GM18858 (cell line): ENCODE data around the gene PRKCI.
"Not testable (repeated sequence)": the region's sequence is repeated elsewhere in the genome, so short reads cannot be mapped to it uniquely, and the experiment has no call there.

Experiments used
- ATAC-seq: cut with Tn5 transposase; IDR thresholded peaks from one replicate; pipeline ENCODE4 v1.9.1; 2021; ENCODE audit not compliant: unreplicated experiment

The PRKCI gene

DNA sequence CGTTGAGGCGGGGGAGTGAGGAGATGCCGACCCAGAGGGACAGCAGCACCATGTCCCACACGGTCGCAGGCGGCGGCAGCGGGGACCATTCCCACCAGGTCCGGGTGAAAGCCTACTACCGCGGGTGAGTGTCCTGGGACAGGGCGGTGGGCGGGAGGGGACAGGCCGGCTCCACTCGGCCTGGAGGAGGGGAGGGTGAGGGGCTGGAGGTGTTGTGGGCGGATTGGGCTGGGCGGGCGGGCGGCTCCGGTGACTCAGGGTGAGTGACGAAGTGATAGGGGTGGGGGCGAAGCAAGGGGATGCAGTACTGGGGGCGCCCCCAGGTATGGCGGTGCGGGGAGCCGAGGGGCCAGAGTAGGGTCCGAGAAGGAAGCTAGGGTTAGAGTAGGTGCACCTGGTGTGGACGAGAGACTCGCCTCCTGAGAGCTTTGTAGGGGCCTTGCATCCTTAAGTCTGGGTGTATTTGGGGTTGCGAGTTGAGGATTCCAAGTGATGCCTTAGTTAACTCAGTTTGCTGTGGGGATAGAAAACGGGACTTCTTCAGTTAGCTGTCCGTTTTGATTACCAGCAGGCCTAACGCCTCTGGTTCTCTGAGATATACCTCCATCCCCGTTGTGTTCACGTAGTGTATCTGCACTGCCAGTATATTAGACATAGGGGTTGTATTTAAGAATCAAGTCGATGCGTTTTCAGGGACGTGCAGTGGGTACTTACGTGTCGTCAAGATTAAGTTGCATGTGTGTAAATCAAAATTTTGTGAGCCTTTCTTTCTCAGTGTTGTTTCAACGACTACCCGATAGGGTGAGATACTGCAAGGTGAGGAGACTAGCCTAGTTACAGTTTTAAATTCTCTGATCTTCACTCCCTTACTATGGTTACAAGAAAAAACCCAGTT is 670 bp downstream of the PRKCI start:
- no peak for ATAC-seq

DNA sequence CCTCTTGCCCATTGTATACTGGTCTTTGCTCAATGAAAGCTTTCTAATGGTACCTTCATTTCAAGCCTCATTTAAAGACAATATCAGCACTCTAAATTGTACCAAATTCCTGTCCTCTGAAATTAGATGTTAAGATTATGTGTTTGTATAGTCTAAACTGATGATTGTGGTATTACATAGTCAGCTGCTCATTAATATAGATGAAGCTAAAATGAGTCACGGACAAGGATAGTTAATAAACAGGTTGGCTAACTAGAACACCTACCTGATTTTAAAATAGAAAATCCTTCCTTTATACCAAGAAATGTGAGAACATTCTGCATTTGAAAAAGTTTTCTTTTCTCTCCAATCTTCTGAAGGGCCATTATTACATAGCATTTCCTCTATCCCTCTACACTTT is 2.9 kb downstream of the PRKCI start:
- no peak for ATAC-seq

DNA sequence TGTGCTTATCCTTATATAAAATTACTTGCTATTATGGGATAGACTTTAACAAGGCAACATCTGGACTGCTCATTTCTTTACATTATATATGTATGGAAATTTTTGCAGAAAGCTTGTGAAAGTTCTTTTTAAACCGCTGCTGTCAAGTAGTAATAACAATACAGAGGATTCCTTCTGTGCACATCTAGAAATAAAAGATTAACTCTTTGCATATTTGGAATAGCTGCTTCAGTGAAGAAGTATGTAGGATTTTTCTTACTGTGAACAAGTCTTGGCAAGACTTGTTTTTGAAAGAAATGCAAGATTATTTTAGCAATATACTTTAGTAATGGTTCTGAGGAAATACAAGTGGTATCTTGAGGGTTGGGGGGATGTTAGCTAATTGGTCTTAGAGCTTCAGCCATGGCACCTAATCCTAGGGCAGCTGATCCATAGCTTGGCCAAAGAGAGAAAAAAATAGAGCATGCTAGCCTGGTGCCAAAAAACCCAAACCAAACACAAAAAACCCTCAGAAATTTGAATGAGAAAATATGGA is 4.3 kb downstream of the PRKCI start:
- ATAC-seq: no peak

DNA sequence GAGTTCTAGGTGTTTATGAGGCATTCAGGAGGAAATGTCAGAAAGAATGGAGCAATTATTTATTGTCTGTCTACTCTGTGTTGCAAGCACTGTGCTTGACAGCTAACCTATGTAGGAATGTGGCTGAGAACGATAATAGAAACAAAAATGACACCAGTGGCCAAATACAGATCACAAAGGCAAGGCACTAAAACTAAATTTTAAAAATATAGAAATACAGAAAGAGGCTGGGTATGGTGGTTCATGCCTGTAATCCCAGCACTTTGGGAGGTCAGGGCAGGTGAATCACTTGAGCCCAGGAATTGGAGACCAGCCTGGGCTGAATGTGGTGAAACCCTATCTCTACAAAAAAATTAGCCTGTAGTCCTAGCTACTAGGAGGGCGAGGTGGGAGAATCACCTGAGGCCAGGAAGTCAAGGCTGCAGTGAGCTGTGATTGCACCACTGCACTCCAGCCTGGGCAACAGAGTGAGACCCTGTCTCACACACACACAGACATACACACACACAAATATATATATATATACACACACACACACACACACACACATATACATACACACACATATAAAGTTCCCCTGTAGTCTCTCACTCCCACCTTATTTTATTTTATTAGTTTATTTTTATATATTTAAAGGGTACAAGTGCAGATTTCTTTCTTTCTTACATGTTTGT is 6.0 kb downstream of the PRKCI start:
- no peak for ATAC-seq

DNA sequence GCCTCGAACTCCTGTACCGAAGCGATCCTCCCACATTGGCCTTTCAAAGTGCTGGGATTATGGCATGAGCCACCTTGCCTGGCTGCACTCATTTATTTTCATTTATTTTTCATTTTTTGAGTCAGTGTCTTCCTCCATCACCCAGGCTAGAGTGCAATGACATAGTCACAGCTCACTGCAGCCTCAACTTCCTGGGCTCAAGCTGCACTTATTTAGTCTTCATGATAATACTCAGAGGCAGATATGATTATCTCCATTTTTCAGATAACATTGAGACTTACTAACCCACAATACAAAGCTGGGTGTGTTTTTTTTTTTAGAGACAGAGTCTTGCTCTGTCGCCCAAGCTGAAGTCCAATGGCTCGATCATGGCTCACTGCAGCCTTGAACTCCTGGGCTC is 10.0 kb downstream of the PRKCI start:
- no peak for ATAC-seq

DNA sequence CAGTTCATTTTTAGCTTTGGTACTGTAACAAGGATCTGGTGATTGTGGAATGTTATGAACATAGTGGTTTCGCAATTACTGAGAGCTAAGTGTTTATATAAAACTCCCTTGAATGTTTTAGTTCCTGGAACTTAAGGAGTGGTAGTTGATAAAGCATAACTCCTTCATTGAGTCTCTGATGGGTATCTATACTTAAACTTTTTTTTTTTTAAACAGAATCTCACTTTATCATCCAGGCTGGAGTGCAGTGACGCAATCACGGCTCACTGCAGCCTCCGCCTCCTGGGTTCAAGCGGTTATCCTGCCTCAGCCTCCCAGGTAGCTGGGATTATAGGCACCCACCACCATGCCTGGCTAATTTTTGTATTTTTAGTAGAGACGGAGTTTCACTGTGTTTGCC is 11.3 kb downstream of the PRKCI start:
- no peak for ATAC-seq

DNA sequence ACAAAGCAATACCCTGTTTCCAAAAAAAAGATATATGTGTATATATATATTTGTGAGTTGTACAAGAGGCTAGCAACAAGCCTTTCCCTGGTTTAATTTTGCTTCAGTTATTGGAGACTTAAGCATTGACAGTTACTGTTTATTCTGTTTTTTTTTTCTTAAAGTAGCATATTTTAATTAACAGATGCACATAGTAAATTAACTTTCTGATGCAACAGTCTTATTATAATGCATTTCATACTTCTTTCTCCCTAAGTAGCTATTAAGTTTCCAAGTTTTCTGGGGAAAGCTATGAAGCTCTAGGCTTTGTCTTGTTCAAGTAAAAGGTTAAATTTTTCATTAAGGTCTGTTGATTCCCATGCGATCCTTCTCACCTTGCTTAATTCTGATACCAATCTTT is 17.9 kb downstream of the PRKCI start:
- ATAC-seq: no peak

DNA sequence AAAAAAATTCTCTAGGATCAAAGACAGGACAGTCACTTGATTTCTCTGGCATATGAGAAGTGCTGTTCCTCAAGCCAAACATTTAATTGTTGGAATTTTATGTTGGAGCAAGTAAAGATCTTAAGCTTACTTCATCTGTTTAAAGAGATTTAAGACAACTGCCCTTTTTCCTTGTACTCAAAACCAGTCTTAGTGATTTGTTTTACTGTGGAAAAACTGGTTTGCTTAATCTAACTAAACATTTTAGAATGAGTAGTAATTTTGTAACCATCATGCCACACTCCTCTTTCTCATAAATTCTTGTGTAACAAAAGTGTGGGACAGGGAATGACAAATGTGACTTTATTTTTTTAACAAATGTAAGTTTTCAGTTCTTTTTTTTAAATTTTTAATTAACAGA is 18.4 kb downstream of the PRKCI start:
- ATAC-seq: no peak

DNA sequence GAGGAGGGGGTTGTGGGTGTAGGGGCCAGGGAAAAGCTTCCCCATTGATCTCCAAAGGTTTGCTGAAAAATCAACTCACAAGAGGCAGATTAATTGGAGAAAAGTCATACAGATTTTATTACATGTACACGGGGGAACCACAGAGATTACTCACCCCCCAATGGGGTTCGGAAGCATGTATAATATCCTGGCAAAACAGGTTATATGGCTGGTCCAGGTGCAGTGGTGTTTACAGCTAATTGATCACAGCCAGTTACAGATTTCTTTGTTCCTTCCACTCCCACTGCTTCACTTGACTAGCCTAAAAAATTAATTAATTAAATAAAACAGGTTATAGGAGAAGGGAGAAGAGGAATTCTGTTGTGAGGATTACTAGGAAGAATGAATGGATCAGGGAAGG is 22.4 kb downstream of the PRKCI start:
- no peak for ATAC-seq

DNA sequence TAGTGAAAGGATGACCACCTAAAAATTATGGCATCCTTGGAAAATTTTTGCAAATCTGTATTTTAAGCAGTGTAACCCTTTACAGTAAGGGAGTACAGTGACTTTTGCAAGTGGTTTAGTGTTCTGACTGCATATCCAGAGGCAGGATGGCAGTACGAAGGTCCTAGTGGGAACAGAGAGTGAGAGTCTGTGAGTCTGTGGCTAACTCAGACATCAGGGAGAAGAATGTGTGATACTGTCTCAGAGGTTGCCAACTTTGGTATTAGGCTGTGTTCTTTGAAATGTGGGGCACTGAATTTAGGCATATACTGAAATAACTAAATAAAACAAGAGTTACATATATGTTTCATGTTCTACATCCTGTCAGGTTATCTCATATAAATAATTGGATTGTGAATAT is 25.7 kb downstream of the PRKCI start:
- no peak for ATAC-seq

DNA sequence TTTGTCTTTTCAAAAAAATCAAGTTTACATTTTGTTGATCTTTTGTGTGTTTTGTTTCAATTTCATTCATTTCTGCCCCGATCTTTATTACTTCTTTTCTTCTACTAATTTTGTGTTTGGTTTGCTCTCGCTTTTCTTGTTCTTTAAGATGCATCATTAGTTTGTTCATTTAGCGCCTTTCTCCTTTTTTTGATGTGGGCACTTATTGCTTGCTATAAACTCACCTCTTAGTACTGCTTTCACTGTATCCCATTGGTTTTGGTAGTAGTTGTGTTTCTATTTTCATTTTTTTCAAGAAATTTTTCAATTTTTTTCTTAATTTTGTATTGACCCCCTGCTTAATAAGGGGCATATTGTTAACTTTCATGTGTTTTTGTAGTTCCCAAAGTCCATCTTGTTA is 34.4 kb downstream of the PRKCI start:
- no peak for ATAC-seq

DNA sequence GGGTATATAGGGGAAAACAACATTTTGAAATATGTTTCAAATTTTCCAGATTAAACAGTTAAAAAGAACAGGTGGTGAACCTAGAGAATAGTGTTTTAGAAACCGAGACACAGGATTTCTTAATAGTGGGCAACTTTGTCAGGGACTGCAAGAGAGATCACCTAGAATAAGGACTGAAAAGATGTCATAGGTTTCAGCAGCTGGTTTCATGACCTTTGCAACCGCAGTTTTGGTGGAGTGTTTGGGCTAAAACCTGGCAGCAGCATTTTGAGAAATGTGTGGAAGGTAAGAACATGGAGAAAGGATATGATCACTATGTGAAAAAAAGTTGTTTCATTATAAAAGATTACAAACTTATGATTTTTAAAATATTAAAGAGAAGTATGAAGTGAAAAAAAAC is 34.9 kb downstream of the PRKCI start:
- ATAC-seq: peak; percentile 54

DNA sequence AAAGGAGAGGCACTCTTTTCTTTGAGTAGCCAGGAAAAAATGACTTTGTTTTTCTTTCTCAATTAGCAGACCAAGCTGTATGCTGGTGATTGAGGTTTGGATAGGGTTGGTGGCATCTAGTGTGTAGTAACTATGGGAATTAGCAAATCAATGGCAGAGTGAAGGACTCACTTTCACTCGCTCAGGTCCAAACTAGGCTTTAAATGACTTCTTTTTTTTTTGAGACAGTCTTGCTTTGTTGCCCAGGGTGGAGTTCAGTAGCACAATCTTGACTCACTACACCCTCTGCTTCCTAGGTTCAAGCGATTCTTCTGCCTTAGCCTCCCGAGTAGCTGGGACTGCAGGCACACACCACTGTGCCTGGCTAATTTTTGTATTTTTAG is 35.9 kb downstream of the PRKCI start:
- ATAC-seq: no peak

DNA sequence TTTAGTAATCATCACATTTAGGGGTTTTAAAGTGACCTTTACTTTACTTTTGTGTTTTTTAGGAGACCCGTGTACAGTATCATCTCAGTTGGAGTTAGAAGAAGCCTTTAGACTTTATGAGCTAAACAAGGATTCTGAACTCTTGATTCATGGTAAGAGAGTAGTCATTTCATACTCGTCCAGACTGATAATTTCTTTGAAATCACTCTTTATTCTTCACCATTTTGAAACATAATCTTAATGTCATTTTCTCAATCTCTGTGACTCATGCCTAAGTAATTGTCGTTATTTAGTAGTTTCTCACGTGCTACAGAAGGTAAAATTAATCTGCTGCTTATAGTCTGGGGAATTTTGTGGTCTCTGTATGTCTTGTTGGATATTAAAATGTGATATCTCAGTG is 37.7 kb downstream of the PRKCI start:
- ATAC-seq: no peak

DNA sequence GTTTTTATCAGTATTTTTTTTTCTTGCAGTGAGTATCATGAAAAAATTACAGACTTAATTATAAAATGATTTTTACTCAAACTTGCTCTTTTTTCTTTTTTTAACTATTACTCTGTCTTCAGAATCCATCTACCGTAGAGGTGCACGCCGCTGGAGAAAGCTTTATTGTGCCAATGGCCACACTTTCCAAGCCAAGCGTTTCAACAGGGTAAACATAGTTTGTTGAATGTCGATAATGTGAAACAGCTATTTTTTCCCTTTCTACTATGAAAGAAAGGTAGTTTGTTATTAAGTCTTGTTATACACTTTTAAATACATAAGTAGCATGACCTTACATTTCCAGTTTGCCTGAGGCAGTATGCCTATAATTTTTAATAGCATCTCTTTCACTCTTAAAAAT is 45.6 kb downstream of the PRKCI start:
- no peak for ATAC-seq

DNA sequence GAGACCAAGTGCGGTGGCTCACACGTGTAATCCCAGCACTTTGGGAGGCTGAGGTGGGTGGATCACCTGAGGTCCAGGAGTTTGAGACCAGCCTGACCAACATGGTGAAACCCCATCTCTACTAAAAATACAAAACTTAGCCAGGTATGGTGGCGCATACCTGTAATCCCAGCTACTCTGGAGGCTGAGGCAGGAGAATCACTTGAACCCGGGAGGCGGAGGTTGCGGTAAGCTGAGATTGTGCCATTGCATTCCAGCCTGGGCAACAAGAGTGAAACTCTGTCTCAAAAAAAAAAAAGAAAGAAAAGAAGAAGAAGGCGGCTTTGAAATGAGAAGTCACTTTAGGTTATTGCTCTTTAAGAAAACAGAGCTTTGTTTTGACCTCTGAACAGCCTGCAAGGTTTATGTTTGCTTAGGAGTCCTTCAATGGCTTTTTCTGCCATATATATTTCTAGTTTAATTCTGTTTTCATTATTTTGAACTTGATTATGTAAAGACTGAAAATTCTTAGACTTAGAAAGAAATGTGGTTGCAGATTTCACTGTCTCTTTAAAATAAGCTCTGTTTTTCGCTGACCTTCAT is 47.5 kb downstream of the PRKCI start:
- not testable (repeated sequence) for ATAC-seq

DNA sequence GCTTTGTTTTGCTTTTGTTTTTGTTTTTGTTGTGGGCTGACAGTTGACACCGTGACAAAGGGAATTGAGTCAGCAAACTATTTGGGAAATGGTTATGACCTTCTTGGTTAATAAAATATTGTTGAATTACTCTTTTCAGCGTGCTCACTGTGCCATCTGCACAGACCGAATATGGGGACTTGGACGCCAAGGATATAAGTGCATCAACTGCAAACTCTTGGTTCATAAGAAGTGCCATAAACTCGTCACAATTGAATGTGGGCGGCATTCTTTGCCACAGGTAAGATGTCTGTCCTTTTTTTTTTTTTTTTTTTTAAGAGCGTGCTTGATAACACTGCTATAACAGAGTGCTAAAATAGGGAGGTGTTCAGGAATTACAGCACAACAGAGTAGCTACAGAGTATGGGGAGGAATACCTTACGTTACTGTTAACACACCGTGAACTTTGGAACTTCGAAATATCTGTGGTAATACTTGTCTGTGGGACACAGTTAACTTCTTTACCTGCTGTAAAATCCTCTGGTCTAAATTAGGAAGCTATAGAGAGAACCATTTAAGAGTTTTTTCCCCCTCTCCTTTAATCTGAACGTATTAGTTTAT is 48.2 kb downstream of the PRKCI start:
- no peak for ATAC-seq

DNA sequence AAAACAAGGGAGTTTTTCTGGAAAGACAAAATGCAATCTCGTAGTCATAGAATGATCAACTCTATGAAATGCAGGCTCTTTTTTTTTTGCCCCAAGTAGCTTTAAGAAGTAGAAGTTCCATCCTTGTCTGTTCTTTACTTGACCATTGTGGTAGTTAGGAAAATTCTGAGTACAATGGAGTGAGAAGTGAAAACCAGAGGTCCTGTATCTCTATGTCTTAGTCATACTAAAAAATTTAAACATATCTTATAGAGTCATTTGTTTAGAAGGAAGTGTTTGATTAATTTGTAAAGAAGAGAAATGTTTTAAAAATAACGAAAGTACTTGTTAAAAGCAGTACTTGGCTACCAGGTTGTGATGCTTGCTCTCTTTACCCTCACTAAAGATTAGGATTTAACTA is 52.4 kb downstream of the PRKCI start:
- no peak for ATAC-seq

DNA sequence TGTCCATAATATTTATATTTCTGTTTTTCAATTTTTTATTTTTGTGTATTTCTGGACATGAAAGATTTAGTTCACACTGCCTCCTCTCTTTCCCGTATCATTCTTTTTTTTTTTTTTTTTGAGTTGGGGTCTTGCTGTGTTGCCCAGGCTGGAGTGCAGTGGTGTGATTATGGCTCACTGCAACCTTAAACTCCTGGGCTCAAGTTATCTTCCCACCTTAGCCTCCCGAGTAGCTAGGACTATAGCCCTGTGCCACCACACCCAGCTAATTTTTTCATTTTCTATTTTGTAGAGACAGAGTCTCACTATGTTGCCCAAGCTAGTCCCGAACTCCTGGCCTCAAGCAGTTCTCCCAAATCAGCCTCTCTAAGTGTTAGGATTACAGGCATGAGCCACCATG is 53.6 kb downstream of the PRKCI start:
- no peak for ATAC-seq

DNA sequence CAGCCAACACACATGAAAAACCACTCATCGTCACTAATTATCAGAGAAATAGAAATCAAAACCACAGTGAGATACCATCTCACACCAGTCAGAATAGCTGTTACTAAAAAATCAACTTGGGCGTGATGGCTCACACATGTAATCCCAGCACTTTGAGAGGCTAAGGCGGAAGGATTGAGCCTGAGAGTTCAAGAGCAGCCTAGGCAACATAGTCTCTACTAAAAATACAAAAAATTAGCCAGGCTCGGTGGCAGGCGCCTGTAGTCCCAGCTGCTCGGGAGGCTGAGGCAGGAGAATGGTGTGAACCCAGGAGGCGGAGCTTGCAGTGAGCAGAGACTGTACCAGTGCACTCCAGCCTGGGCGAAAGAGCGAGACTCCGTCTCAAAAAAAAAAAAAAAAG is 55.1 kb downstream of the PRKCI start:
- ATAC-seq: not testable (repeated sequence)

DNA sequence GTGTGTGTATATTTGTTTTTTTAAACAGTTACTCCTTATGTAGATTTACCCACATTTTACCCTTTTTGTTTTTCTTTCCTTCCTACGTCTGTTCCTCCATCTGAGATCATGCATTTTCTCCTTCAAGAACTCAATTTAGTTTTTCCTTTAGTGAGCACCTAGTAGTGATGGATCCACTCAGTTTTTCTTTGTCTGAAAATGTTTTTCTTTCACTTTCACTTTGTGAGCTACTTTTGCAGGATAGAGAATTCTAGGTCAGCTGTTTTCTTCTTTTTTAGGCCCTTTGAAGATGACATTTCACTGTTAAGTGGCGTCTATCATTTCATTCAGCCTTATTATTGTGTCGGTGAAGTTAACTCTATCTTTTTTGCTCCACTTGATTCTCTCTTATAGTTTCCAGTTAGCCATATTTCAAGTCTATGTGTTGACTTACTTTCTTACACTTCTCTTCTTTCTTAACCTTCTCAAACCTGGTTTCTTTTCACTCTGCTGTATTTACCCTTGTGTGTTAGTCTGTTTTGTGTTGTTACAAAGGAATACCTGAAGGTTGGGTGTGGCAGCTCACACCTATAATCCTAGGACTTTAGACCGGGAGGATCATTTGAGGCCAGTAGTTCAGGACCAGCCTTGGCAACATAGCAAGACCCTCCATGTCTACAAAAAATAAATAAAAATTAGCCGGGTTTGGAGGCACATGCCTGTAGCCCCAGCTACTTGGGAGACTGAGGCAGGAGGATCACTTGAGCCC is 55.8 kb downstream of the PRKCI start:
- ATAC-seq: no peak
